ENCODE measurements around the gene OTC.

Gene OTC

DNA sequence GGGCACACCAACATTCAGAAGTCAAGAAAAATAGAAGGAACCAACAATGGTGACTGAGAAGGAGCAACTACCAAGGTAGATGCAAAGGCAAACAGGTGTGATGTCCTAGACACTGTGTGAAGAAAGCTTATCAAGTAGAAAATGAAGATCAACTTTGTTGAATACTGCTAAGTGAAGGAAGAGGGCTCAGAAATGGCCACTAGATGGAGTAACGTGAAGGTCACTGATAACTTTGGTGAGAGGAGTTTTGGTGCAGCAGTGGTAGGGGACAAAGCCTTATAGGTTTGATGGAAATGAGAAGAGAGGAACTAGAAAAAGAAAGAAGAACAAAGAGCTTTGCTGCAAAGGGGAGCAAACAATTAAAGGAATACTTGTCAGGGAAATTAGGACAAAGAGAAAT is 23.5 kb downstream of the OTC start:
- Histone ChIP-seq H4K8ac (ENCODE audit: low read depth, low read length) (no peak overlapping the region), H3K18ac (ENCODE audit: low read length) (no peak overlapping the region), H2AK5ac (ENCODE audit: low read length) (no peak overlapping the region), H3K23ac (ENCODE audit: low read length) (no peak overlapping the region), H2AFZ (ENCODE audit: insufficient read depth, low read length, poor library complexity) (no peak overlapping the region), H4K12ac (ENCODE audit: low read depth, low read length) (no peak overlapping the region), H2BK120ac (ENCODE audit: insufficient read depth, low read length, poor library complexity) (no peak overlapping the region), H3K27me3 (ENCODE audit: insufficient read depth, low read length) (no peaks in the 10 kb centered on the region), H3K4me2 (ENCODE audit: low read length) (no peak overlapping the region), H3K4ac (ENCODE audit: low read depth, low read length) (no peak overlapping the region), H3K79me1 (ENCODE audit: low read length) (no peaks in the 10 kb centered on the region), H3K79me2 (ENCODE audit: control insufficient read depth, insufficient read depth, low read length, poor library complexity) (no peaks in the 10 kb centered on the region), H3K4me1 (ENCODE audit: control insufficient read depth in 1 of 2, insufficient read depth in 2 of 2, low read length in 2 of 2) (no peaks in the 10 kb centered on the region), H3K14ac (ENCODE audit: low read length) (no peak overlapping the region), H3K4me3 (ENCODE audit: low read depth, low read length) (no peak overlapping the region), H2BK5ac (ENCODE audit: low read depth, low read length, poor library complexity) (no peak overlapping the region), H3K36me3 (ENCODE audit: control insufficient read depth in 1 of 2, insufficient read depth in 2 of 2, low read length in 2 of 2) (no peaks in the 10 kb centered on the region), H4K91ac (ENCODE audit: low read depth, low read length) (no peak overlapping the region), H3K9ac (ENCODE audit: low read length) (no peak overlapping the region), H3K27ac (ENCODE audit: low read depth, low read length) (no peak overlapping the region), H3K9me3 (ENCODE audit: insufficient read depth, low read depth, low read length) (no peaks in the 10 kb centered on the region), H2BK12ac (ENCODE audit: low read length) (no peak overlapping the region)
- DNase-seq: peak in 1 of 2 donors; percentile 23
- WGBS (ENCODE audit: extremely low coverage, insufficient coverage, insufficient read length): no CpG with 5 or more reads among the region's 1 CpG

DNA sequence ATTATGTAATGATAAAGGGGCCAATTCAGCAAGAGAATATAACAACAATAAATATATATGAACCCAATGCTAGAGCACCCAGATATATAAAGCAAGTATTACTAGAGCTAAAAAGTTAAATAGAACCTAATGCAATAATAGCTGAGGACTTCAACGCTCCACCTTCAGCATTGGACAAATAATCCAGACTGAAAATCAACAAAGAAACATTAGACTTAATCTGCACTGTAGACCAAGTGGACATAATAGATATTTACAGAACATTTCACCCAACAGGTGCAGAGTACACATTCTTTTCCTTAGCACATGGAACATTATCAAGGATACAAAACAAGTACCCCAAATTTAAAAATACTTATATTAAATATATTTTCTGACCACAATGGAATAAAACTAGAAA is 24.3 kb downstream of the OTC start:
- no peaks in the 10 kb centered on the region for H3K79me1 ChIP-seq (ENCODE audit: low read length)
- H2AFZ ChIP-seq (ENCODE audit: insufficient read depth, low read length, poor library complexity): no peak overlapping the region
- H3K27ac ChIP-seq (ENCODE audit: low read depth, low read length): no peak overlapping the region
- H2AK5ac ChIP-seq (ENCODE audit: low read length): no peak overlapping the region
- no peak overlapping the region for H3K4me2 ChIP-seq (ENCODE audit: low read length)
- H3K79me2 ChIP-seq (ENCODE audit: control insufficient read depth, insufficient read depth, low read length, poor library complexity): no peaks in the 10 kb centered on the region
- H3K9ac ChIP-seq (ENCODE audit: low read length): no peak overlapping the region
- H3K18ac ChIP-seq (ENCODE audit: low read length): no peak overlapping the region
- no peaks in the 10 kb centered on the region for H3K36me3 ChIP-seq (ENCODE audit: control insufficient read depth in 1 of 2, insufficient read depth in 2 of 2, low read length in 2 of 2)
- H2BK120ac ChIP-seq (ENCODE audit: insufficient read depth, low read length, poor library complexity): no peak overlapping the region
- H2BK5ac ChIP-seq (ENCODE audit: low read depth, low read length, poor library complexity): no peak overlapping the region
- H4K91ac ChIP-seq (ENCODE audit: low read depth, low read length): no peak overlapping the region
- no peak overlapping the region for H3K14ac ChIP-seq (ENCODE audit: low read length)
- H3K23ac ChIP-seq (ENCODE audit: low read length): no peak overlapping the region
- no CpG with 5 or more reads among the region's 1 CpG for whole genome bisulfite sequencing (ENCODE audit: extremely low coverage, insufficient coverage, insufficient read length)
- no peak for DNase-seq
- no peak overlapping the region for H3K4ac ChIP-seq (ENCODE audit: low read depth, low read length)
- no peaks in the 10 kb centered on the region for H3K9me3 ChIP-seq (ENCODE audit: insufficient read depth, low read depth, low read length)
- no peak overlapping the region for H4K12ac ChIP-seq (ENCODE audit: low read depth, low read length)
- no peaks in the 10 kb centered on the region for H3K27me3 ChIP-seq (ENCODE audit: insufficient read depth, low read length)
- no peak overlapping the region for H3K4me3 ChIP-seq (ENCODE audit: low read depth, low read length)
- H4K8ac ChIP-seq (ENCODE audit: low read depth, low read length): no peak overlapping the region
- no peak overlapping the region for H2BK12ac ChIP-seq (ENCODE audit: low read length)
- no peaks in the 10 kb centered on the region for H3K4me1 ChIP-seq (ENCODE audit: control insufficient read depth in 1 of 2, insufficient read depth in 2 of 2, low read length in 2 of 2)

DNA sequence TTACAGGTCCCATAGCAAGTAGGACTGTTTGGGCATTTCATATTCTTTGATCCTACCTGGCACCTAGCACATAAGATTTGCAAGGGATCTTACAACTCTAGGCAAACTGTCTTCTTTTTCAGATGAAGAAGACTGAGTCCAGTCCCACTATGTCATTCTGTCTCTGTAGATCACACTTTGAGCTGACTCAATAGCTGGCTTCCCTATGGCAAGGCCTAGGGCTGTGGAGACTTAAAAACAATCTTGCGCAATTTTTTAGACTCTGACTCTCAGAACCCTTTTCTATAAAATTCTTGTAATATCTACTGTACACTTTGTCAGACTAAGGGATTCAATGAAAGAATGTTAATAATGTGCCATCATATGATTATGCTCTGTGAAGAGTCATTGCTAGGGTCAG is 26.7 kb downstream of the OTC start:
- H3K4me1 ChIP-seq (ENCODE audit: control insufficient read depth in 1 of 2, insufficient read depth in 2 of 2, low read length in 2 of 2): no peaks in the 10 kb centered on the region
- H4K91ac ChIP-seq (ENCODE audit: low read depth, low read length): no peak overlapping the region
- no peak overlapping the region for H2AFZ ChIP-seq (ENCODE audit: insufficient read depth, low read length, poor library complexity)
- no peak overlapping the region for H2BK120ac ChIP-seq (ENCODE audit: insufficient read depth, low read length, poor library complexity)
- H2BK12ac ChIP-seq (ENCODE audit: low read length): no peak overlapping the region
- no peak overlapping the region for H3K18ac ChIP-seq (ENCODE audit: low read length)
- no peaks in the 10 kb centered on the region for H3K79me1 ChIP-seq (ENCODE audit: low read length)
- H2BK5ac ChIP-seq (ENCODE audit: low read depth, low read length, poor library complexity): no peak overlapping the region
- no CpG with 5 or more reads among the region's 1 CpG for WGBS (ENCODE audit: extremely low coverage, insufficient coverage, insufficient read length)
- no peaks in the 10 kb centered on the region for H3K9me3 ChIP-seq (ENCODE audit: insufficient read depth, low read depth, low read length)
- no peak overlapping the region for H2AK5ac ChIP-seq (ENCODE audit: low read length)
- no peaks in the 10 kb centered on the region for H3K36me3 ChIP-seq (ENCODE audit: control insufficient read depth in 1 of 2, insufficient read depth in 2 of 2, low read length in 2 of 2)
- no peak overlapping the region for H4K8ac ChIP-seq (ENCODE audit: low read depth, low read length)
- no peak overlapping the region for H3K27ac ChIP-seq (ENCODE audit: low read depth, low read length)
- no peak overlapping the region for H4K12ac ChIP-seq (ENCODE audit: low read depth, low read length)
- no peak overlapping the region for H3K23ac ChIP-seq (ENCODE audit: low read length)
- H3K9ac ChIP-seq (ENCODE audit: low read length): no peak overlapping the region
- H3K79me2 ChIP-seq (ENCODE audit: control insufficient read depth, insufficient read depth, low read length, poor library complexity): no peaks in the 10 kb centered on the region
- DNase-seq: peak; percentile 33 to 57
- no peak overlapping the region for H3K14ac ChIP-seq (ENCODE audit: low read length)
- H3K27me3 ChIP-seq (ENCODE audit: insufficient read depth, low read length): no peaks in the 10 kb centered on the region
- H3K4ac ChIP-seq (ENCODE audit: low read depth, low read length): no peak overlapping the region
- no peak overlapping the region for H3K4me2 ChIP-seq (ENCODE audit: low read length)
- H3K4me3 ChIP-seq (ENCODE audit: low read depth, low read length): no peak overlapping the region

DNA sequence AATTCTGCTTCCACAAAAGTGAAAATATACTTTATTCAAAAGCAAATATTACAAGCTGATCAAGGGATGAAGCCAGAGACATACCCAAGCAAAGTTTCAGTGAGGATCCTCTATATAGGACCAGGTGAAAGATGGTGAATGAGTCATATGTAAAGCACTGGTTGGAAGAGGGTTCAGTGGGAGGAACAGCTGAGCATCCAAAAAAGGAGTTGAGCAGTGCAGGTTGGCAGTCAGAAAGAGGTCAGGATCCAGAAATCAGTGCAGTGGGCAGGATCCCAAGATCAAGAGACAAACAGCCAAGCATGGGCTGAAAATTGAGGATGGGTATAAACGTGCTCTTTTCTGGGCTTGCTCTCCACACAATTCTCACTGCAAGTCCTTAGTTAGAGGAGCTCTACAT is 30.3 kb downstream of the OTC start:
- H3K4me1 ChIP-seq (ENCODE audit: control insufficient read depth in 1 of 2, insufficient read depth in 2 of 2, low read length in 2 of 2): no peaks in the 10 kb centered on the region
- no peak for DNase-seq
- no peak overlapping the region for H2BK5ac ChIP-seq (ENCODE audit: low read depth, low read length, poor library complexity)
- no peak overlapping the region for H2AK5ac ChIP-seq (ENCODE audit: low read length)
- H3K18ac ChIP-seq (ENCODE audit: low read length): no peak overlapping the region
- H4K12ac ChIP-seq (ENCODE audit: low read depth, low read length): no peak overlapping the region
- H3K79me1 ChIP-seq (ENCODE audit: low read length): no peaks in the 10 kb centered on the region
- no peak overlapping the region for H3K4me2 ChIP-seq (ENCODE audit: low read length)
- no peak overlapping the region for H3K27ac ChIP-seq (ENCODE audit: low read depth, low read length)
- H3K4me3 ChIP-seq (ENCODE audit: low read depth, low read length): no peak overlapping the region
- H3K27me3 ChIP-seq (ENCODE audit: insufficient read depth, low read length): no peaks in the 10 kb centered on the region
- H3K9me3 ChIP-seq (ENCODE audit: insufficient read depth, low read depth, low read length): no peaks in the 10 kb centered on the region
- no peaks in the 10 kb centered on the region for H3K79me2 ChIP-seq (ENCODE audit: control insufficient read depth, insufficient read depth, low read length, poor library complexity)
- H3K14ac ChIP-seq (ENCODE audit: low read length): no peak overlapping the region
- H3K4ac ChIP-seq (ENCODE audit: low read depth, low read length): no peak overlapping the region
- WGBS (ENCODE audit: extremely low coverage, insufficient coverage, insufficient read length): no CpG with 5 or more reads among the region's 1 CpG
- no peak overlapping the region for H3K23ac ChIP-seq (ENCODE audit: low read length)
- H4K91ac ChIP-seq (ENCODE audit: low read depth, low read length): no peak overlapping the region
- no peak overlapping the region for H3K9ac ChIP-seq (ENCODE audit: low read length)
- H2BK12ac ChIP-seq (ENCODE audit: low read length): no peak overlapping the region
- H3K36me3 ChIP-seq (ENCODE audit: control insufficient read depth in 1 of 2, insufficient read depth in 2 of 2, low read length in 2 of 2): no peaks in the 10 kb centered on the region
- H4K8ac ChIP-seq (ENCODE audit: low read depth, low read length): no peak overlapping the region
- no peak overlapping the region for H2AFZ ChIP-seq (ENCODE audit: insufficient read depth, low read length, poor library complexity)
- no peak overlapping the region for H2BK120ac ChIP-seq (ENCODE audit: insufficient read depth, low read length, poor library complexity)

Data from trophoblast cell (in vitro differentiated cells and primary cell).